Amniotic stem cell (primary cell): ENCODE measurements around the gene NDUFA8.

Experiments used
- DNase-seq: peaks from one replicate; lab custom pipeline; 2025; lab: John Stamatoyannopoulos, UW

NDUFA8 gene

DNA sequence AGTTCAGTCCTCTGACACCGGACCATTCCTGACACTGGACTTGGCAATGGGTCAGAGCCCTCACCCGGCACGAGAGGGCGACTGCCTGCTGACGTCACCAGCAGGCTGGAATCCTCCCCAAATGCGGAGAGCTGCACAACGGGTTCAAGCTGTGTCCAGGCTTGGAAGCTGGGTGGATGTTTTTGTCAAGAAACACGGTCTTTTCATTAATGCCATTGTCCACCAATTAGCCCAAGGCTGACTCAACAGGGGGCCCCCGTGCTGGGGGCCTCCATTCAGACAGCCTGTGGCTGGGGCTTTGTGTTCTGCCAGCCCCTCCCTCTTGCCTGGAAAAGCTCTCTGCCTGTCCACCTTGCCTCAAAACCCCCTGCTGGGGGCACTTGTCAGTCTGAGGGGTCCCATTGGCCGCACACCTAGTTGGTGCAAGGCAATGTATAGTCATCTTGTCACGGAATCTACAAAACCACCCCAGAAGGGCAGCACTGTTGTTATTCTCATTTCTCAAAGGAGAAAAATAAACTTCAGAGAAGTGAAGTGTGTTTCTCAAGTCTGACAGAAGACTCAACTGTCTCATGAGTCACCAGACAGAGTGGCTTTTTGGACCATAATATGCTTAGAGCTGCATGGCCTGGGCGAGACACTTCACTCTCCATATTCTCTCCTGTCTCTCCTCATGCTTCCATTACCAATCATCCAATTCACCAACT, 24.6 kb downstream of the NDUFA8 start:
- DNase-seq = no peak

DNA sequence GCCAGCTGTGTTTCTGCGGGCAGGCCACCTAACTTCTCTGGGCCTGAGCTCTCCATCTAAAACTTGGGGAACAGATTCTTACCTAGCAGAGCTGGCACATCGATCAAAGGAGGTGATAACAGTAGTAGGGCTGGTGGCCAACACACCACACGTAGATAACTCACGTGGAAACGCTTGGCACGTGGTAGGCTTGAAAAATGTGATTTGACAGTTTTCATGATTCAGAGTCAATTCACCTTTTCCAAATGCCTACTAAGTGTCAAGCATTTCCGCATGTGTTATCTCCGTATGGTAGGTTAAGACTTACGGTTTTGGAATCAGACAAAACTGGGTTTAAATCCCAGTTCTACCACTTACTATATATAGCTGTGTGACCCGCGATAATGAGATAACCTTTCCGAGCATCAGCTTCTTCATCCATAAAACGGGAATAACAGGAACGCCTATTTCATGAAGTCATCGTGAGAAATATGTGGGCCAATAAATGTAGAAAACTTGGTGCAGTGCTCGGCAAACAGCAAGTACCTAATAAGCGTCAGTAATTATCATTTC, 25.5 kb downstream of the NDUFA8 start:
- no peak for DNase-seq

- DNase-seq = no peak
These were observed 26.2 kb downstream of the NDUFA8 start for GRCh38 chr9:122133263-122133983.

GRCh38 chr9:122132539-122132938, 27.0 kb downstream of the NDUFA8 start:
- no peak for DNase-seq

GRCh38 chr9:122131401-122132001, 28.1 kb downstream of the NDUFA8 start:
- no peak for DNase-seq

- DNase-seq = no peak
These were observed 28.7 kb downstream of the NDUFA8 start for GRCh38 chr9:122130837-122131236.

GRCh38 chr9:122129969-122130368, 29.6 kb downstream of the NDUFA8 start:
- no peak for DNase-seq

DNA sequence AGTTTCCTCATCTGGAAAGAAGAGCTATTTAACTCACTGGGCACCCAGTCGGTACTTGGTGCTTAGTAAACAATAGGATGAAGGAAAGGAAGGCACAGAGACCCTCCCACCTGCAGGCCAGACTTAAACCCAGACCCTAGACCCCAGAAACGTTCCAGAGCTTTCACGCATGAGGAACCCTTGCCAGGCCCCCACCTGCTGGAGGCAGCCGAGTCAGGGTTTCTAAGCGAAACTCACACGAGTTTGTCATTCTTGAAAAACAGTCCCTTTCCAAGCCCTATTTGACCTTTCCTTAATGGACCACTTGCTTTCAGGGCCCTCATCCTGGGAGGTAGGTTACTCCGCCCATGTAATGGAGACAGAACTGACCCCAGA, 30.6 kb downstream of the NDUFA8 start:
- DNase-seq = no peak

GRCh38 chr9:122128007-122128968, 31.3 kb downstream of the NDUFA8 start:
- no peak for DNase-seq

DNA sequence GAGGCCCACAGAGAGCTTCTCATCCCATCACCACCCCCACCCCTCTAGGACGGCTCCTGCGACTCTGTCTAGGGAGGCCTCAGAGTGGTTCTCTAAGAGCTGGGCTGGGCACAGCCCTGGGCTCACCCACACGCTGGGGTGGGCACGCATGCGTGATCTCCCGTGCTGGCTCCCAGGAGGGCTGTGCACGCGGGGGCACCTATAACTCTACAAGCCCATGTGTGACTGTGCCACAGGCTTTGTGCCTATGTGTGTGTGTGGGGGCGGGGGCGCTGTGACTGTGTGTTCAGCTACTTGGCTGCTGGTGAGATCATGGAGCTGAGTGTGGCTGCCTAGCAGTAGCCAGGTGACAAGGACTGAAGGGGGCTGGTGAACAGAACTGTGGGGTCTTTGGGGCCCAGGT, 32.2 kb downstream of the NDUFA8 start:
- no peak for DNase-seq

- no peak for DNase-seq
These were observed 33.0 kb downstream of the NDUFA8 start for GRCh38 chr9:122126331-122127261.

DNA sequence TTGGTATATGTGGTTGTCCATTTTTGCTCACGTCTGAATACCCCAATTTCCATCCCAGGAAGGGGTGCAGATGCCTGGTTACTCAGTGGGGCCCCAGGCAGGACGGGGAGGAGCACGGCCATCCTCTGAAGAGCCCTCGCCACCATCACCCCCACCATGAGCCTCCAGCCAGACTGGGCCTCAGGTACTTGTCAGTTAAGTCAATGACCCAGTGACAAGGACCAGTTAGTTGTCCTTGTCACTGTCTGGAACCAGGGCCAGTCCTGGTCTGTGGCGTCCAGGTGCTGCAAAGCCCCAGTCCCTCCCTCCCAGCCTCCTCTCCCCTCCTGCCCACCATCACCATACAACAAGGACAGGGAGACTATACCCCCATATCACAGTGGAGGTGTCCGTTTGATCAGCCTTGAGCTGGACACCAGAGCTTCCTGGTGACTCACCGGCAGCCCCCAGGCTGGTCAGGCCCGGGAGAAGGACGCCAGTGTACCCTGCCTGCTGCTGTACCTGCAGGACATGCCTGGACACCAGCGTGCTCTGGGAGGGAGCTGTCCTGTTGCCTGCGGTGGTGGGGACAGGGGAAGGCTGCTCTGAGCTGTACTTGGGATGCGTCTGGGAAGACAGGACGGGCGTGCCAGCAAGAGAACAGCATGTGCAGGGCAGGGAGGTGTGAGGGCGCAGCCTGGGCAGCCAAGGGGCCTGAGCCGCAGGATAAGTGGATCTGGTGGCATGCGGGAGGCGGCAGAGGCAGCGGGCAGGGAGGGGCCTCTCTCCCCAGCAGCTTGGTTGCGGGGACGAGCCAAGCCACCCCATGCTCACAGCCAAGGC, 33.9 kb downstream of the NDUFA8 start:
- no peak for DNase-seq

DNA sequence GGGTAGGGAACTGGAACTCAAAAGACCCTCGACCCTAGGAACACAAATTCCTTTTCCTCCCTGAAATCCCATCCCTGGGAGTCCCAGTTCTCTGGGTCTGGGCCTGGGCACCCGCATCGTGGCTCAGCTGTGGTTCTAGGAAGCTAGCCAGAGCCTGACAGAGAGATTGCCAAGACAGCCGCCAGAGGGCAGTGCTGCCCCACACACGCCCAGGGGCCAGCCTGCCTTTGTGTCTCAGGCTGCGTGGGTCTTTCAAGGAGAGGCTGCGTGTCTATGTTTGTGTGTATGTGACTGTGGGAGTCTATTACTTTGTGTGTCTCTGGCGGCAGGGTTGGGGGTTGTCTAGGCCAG, 34.4 kb downstream of the NDUFA8 start:
- peak; percentile 40 for DNase-seq

DNA sequence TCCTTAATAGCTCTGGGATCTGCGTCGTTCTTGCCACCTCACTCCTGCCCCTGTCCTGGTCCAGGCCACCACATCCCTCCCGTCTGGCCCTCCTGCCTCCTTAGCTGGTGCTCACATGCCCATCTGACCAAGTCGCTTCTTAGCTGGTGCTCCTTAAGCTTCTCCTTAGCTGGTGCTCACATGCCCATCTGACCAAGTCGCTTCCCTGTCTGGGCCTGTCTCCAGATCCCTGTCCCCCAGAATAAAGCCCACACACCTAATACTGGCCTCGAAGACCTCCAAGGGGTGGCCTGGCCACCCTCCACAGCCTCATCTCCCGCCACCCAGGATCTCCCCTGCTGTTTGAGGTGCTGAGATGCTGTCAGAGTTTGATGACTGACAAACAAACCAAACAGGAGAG, 35.1 kb downstream of the NDUFA8 start:
- no peak for DNase-seq

DNA sequence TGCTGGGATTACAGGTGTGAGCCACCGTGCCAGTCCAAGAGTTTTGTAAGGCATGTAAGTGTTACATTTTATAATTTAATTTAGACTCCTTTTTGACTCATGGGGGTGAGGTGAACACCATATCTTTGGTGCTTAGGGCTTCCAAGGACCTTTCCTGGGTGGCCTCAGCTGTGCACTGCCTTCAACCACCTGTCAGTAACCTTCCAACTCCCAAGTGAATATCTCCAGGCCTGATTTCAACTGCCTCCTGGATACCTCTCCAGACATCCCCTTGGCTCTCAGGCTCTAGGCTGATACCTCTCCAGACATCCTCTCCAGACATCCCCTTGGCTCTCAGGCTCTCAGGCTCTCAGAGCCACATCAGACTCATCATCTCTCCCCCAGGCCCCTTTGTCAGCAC, 35.5 kb downstream of the NDUFA8 start:
- DNase-seq = no peak

DNA sequence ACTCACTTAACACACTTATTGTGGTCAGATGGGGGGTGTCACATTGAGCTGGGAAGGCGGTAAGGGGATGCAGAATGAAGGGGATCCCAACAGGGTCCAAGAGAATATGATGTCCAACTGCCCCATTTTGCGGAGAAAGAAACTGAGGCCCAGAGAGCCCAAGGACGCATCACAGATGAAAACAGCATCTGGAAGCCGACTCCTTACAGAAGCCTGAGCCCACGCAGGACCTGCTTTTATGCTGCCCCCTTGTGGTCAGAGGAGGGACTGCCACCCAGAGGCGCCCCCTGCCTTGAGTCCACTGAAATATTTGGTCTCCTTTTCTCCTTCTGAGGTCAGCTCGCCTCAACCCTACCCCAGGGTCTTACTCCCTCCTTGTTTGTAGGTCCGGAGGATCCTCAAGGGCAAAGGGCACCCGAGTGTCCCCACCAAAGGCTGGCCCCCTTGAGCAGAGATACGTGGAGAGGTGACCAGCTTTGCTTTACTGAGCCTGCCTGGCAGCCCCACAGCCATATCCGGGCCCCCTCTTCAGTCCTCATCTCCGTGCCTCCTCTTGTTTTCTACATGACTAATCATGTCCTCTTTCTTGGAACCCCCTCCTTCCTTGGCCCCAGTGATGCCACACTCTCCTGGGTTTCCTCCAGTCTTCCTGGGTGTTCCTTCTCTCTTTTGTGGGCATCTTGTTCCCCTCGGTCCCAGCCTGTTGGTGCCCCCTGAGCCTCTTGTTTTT, 36.5 kb downstream of the NDUFA8 start:
- no peak for DNase-seq

- no peak for DNase-seq
These were observed 37.1 kb downstream of the NDUFA8 start for GRCh38 chr9:122122468-122122867.

DNA sequence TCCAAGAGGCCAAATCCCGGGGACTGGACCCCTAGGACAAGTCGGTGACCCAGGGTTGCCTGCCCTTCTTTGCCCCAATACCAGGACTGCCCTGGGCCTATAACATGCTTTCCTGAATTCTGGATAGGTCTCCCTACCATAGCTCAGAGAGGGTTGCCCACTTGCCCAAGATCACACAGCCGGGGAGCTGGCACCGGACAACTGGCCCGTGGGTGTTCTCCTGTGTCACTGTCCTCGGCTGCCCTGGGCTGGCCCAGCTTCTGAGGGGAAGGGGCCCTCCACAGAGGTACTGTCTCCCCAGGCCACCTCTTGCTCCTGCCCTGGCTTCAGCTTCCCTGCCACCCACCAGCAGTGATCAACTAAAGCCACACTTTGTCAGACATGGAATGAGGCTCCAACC, 37.6 kb downstream of the NDUFA8 start:
- DNase-seq = no peak

- DNase-seq = no peak
These were observed 38.2 kb downstream of the NDUFA8 start for GRCh38 chr9:122121391-122121790.
